ENCODE results near the gene TRAPPC2B.

TRAPPC2B gene

DNA sequence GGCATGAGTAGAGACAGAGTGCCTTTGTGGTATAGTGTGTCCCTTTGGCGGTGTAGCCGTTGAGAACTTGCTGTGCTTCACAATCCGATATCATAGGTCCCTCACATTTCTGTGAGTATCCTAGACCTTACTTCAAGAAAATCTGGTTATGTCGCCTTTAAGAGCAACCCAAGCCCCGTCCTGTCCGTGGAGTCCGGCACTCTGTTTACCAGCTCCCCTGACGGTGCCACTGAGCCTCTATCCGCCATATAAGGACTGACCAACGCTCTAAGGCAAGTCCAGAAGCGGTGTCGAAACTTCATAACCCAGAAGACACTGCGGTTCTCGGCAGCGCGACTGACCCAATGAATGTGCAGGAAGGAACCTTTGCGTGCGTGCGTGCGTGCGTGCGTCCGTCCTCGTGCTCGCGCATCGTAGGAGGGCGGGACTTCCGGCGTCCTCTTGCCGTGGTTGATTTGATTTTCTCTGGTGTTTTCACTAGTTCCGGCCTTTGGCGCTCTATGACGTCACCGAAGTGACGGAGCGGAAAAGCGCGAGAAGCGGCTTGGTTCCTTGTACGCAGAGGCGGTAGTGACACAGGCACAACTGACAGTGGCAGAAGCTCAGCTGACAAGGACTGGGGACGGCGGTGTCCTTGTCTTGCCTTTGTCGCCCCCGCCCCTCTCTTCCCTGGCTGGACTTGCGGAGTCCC lies at the start of gene TRAPPC2B, which contains the start of gene ZNF547:
Gene TRAPPC2B, plus strand, starts transcription at position 555 of the 691 bp plus-strand sequence. CDS start 1,283 bp downstream, outside the sequence.
Gene ZNF547, plus strand, starts transcription at position 555 of the 691 bp plus-strand sequence. CDS start 5,005 bp downstream, outside the sequence.
- DNase-seq (ENCODE audit: low read depth in 2 of 2) = peak; percentile 93 to 95

DNA sequence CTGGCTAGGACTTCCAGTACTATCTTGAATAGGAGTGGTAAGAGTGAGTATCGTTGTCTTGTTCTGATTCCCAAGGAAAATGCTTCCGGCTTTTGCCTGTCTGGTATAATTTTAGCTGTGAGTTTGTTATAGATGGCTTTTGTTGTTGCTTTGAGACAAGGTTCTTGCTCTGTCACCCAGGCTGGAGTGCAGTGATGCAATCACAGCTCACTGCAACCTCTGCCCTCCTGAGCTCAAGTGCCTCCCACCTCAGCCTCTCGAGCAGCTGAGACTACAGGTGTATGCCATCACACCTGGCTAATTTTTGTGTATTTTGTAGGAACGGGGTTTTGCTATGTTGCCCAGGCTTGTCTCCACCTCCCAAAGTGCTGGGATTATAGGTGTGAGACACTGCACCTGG lies 49.2 kb upstream of the TRAPPC2B start:
- no peak for DNase-seq (ENCODE audit: low read depth in 2 of 2)

DNA sequence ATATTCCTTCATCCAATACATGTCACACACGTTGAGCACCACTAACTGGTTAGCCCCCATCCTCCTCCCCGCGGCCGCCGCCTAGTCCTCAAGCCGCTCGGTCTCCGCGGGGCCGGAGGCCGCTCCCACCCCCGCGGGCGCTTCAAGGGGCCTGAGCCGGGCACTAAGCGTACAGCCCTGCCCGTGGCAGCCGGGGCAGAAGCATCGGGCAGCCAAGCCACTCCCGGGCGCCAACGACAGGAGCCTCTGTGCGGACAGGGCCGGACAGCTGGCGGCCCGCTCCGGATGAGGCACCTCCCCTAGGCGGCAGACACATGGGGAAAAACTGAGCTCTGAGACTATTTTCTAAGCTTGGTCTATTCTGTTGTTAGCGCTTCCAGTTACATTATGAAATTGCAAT lies 45.8 kb upstream of the TRAPPC2B start:
- no peak for DNase-seq (ENCODE audit: low read depth in 2 of 2)

DNA sequence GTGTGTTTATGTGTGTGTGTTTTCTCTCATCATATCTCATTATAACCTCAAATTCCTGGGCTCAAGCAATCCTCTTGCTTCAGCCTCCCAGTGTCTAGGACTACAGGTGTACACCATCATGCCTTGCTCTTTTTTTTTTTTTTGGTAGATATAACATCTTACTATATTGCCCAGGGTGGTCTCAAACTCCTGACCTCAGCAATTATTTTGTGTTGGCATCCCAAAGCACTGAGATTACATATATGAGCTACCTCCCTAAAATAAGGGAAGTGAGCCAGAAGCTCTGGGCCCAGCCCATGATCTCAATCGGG lies 43.5 kb upstream of the TRAPPC2B start:
- no peak for DNase-seq (ENCODE audit: low read depth in 2 of 2)

DNA sequence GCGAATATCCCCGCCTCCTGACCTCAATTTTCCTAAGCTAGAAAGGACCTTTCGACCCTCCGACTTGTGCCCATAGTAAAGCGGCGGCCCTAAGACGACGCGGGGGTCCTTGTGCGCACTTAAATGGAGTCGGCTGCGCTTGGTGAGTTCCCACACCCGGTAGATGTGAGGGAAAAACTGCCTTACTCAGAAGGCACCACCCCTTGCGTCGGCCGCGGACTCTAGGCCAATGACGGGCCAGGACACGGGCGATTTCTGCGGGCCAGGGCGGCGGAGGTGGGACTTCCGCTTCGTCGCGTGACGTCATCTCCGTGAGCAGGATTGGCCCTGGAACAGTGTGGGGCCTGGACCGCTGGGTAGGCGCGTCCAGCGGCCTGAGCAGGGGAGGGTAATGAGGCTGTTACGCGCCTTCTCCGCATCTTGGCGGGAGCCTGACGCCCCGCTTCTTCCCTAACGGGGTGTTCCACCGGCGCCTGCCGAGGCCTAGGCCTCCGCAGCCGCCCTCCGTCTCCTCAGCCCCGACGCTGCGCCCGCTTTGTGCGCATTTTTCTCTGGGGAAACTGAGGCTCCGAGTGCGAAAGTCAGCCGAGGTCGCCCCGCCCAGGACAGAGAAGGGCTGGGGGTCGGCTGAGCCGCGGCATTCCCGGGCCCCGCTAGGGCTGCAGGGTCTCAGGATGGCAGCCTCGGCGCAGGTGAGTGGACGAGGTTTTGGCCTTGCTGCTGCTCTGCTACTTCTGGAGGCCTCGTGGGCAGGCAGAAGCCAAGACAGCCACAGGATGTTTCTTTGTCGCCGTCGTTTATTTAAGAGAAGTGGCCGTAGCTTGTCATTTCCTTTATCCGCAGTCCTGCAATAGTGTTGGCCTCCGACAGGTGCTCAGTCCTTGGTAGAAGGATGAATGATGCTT lies 42.9 kb upstream of the TRAPPC2B start, which contains the start of gene ZNF543:
Gene ZNF543, plus strand, starts transcription at position 293 of the 905 bp plus-strand sequence. Its CDS starts 382 bp downstream, at position 675.
- peak; percentile 82 to 84 for DNase-seq (ENCODE audit: low read depth in 2 of 2)

DNA sequence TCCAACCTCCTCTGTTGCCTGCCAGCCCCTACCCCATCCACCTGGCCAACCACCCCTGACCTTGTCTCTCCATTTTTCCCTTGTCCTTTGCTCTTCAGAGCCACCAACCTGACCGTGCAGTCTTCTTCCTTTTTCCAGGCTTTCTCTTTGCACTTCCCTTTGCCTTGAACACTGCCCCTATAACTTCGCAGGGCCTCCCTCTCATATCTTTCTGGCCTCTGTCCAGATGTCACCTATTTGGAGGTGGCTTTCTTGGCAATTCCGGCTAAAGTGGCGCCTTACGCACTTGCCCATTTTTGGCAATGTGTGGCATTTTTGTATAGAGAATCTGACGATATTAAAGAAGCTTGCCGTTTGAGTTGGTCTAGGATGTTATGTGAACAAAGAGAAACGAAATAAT lies 42.2 kb upstream of the TRAPPC2B start:
- no peak for DNase-seq (ENCODE audit: low read depth in 2 of 2)

DNA sequence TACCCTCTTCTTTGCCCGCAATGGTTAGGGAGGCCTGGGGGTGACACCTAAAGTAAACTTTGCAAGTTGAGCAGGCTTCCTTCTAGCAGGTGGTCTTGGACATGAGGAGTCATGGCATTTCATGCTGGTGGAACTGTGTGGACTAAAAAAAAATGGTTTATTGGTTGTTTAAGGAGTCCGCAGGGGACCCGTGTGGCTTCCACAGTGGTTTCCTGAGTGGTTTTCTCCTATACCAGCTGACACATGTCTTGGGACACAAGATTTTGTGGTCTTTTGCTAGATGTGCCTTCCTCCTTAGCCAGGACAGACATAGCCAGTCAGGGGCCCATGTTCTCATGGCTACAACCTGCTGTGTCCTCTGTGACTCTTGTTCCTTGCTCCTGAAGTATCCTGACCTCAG lies 41.6 kb upstream of the TRAPPC2B start:
- DNase-seq (ENCODE audit: low read depth in 2 of 2) = no peak

DNA sequence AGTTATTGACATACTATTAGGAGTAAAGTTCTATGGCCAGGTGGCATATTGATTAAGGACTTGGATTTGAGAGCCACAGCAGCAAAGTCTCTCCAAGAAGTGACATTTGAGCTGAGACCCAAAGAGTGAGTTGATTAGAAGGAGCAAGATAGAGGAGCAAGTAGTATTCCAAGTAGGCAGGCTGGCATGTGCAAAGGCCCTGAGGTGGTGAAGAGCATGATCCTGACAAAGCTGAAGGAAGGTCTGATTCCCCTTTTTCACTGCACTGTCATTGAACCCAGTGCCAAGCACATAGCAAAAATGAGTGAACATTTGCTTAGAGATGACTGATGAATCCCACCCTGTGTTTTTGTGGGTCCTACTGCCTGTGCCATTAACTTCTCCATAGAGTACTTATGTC lies 38.4 kb upstream of the TRAPPC2B start:
- DNase-seq (ENCODE audit: low read depth in 2 of 2) = no peak

DNA sequence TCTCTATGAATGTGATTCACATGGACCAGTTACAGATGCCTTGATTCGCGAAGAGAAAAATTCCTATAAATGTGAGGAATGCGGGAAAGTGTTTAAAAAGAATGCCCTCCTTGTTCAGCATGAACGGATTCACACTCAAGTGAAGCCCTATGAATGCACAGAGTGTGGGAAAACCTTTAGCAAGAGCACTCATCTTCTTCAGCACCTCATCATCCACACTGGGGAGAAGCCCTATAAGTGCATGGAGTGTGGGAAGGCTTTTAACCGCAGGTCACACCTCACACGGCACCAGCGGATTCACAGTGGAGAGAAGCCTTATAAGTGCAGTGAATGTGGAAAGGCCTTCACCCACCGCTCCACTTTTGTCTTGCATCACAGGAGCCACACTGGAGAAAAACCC lies 35.4 kb upstream of the TRAPPC2B start:
- no peak for DNase-seq (ENCODE audit: low read depth in 2 of 2)

DNA sequence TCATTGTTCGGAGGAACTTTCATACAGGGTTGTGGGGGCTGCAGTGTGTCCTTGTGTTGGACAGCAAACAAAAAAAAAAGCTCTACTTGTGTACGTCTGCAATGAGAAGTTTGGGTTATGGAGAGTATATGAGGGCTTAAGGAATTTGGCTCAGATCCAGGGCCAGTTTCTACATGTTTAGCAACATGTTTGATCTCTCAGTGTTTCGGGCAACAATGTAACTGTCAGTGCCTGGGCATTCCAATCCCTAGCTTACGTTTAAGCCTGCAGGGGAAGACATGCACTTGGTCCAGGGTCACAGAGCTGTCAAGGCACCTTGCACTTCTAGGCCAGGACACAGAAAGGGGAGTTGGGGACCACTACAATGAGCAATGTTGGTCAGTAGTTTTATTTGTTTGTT lies 29.2 kb upstream of the TRAPPC2B start:
- no peak for DNase-seq (ENCODE audit: low read depth in 2 of 2)

DNA sequence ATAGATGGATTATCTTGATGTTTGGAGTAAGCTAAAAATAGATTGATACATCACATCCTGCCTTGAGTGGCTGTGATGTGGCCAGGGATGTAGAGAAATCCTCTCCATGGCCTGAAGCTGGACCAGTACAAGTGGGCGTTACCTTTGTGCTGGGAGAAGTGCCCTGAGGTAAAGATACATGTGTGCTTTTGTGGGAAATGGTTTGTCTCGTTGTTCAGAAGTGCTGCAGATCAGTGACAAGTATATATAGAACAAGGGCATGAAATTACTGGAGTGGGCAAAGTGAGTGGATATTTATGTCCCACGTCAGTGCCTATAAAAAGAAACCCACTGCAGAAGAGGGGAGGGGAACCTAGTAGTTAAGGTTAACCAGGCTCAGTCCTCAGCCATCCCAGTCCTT lies 24.5 kb upstream of the TRAPPC2B start:
- DNase-seq (ENCODE audit: low read depth in 2 of 2) = no peak

DNA sequence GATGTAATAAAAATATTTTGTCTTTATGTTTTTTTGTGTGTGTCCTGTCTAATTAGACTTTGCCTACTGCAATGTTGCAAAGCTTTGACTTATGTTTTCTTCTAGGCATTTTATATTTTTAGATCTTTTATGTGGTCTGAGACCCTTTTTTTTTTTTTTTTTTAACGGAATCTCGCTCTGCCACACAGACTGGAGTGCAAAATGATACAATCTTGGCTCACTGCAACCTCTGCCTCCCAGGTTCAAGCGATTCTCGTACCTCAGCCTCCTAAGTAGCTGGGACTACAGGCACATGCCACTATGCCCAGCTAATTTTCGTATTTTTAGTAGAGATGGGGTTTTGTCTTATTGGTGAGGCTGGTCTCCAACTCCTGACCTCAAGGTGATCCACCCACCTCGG lies 20.8 kb upstream of the TRAPPC2B start:
- no peak for DNase-seq (ENCODE audit: low read depth in 2 of 2)

DNA sequence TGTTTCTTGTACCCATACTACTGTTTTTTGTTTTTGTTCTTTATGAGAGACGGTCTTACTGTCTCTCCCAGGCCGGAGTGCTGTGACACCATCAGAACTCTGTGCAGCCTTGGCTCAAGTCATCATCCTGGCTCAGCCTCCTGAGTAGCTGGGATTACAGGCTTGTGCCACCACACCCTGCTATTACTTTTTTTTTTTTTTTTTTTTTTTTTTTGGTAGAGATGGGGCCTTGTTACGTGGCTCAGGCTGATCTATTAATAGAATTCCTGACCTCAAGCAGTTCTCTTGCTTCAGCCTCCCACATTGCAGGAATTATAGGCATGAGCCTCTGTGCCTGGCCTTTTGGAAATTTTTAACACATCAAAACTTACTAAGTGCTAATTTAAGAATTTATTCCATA lies 15.2 kb upstream of the TRAPPC2B start:
- no peak for DNase-seq (ENCODE audit: low read depth in 2 of 2)

DNA sequence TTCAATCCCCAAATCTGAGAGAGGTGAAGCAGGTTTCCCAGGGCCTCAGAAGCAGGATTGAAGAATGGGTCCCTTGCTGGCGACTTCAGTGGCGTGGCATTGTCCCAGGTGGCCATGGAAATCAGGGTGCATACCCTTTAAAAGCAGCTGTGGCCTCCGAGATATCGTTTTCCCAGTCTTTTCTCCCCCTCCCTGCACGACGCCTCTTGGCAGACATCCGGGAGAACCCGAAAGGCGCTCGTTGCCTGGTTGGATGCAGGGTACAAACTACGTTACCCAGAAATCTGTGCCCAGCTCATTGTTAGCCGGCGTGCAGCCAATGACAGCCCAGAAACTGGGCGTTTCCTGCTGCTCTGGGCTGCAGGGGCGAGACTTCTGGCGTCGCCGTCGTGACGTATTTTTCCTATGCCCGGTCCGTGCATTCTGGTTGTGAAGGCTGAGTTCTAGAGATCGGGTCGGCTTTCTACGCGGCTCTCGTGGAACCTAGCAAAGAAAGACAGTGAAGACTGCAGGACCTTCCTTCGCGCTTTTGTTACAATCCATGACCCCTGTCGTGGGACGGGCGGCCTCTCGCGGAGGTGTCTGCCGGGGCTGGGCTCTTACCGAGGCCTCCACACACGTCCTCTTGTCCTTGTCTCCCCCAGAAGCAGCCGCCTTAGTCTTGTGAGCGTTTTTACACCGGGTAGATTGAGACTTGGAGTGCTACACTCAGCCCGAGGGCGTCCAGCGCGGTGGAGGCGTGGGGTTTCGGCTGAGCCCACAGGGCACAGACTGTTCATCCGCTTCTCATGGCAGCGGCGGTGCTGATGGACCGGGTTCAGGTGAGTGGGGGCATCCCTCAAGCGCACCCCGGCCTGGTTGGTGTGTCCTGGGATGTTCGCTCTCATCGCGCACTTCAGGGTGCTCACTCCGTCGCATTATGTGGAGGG lies 12.2 kb upstream of the TRAPPC2B start, which contains the start of gene ZNF304:
Gene ZNF304, plus strand, starts transcription at position 395 of the 929 bp plus-strand sequence. Its CDS starts 394 bp downstream, at position 789.
- peak; percentile 61 to 69 for DNase-seq (ENCODE audit: low read depth in 2 of 2)

DNA sequence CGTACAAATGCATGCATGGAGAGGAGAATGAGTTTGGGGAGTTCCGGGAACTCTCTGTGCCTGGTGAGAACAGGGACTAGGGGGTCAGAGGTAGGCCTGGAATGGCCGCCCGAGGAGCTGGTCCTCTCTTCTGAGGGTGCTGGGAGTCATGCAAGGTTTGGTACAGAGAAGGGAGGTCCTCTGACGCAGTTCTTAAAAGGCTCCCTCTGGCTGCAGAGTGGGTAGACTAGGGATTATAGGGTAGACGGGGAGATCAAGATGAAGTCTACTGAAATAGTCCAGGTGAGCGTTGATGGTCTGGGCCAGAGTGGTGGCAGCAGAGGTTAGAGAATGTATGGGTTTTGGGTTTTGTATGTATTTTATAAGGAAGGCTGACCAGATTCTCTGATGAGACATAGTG lies 11.5 kb upstream of the TRAPPC2B start:
- no peak for DNase-seq (ENCODE audit: low read depth in 2 of 2)

DNA sequence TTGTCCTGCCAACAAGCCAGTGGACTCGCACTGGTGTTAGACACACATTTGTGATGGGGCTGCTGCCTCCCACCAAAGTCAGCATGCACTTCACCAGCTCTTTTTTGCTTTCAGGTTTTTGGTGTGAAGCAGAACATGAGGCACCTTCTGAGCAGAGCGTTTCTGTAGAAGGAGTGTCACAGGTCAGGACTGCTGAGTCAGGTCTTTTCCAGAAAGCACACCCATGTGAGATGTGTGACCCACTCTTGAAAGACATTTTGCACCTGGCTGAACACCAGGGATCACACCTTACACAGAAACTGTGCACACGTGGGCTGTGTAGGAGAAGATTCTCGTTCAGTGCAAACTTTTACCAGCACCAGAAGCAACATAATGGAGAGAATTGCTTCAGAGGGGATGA lies 7.4 kb upstream of the TRAPPC2B start:
- no peak for DNase-seq (ENCODE audit: low read depth in 2 of 2)

DNA sequence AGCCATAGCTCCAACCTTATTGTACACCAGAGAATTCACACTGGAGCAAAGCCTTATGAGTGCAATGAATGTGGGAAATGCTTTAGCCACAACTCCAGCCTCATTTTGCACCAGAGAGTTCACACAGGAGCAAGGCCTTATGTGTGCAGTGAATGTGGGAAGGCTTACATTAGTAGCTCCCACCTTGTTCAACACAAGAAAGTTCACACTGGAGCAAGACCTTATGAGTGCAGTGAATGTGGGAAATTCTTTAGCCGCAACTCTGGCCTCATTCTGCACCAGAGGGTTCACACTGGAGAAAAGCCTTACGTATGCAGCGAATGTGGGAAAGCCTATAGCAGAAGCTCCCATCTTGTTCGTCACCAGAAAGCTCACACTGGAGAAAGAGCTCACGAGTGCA lies 5.9 kb upstream of the TRAPPC2B start:
- no peak for DNase-seq (ENCODE audit: low read depth in 2 of 2)

DNA sequence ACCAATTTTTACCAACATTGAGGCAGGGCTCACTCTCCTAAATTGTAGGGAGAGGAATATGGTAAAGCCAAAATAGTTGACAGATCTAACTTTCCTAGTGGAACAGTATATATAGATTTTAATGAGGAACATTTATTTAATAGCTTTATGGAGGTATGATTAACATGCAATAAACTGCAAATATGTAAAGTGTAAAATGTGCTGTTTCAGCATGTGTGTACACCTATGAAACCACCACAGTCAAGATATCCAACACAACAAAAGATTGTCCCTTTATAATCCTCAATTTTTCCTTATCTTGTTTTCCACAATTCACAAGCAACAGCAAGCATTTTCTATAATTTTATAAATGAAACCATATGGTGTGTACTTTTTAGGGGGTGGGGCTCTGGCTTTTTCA lies 4.1 kb upstream of the TRAPPC2B start:
- no peak for DNase-seq (ENCODE audit: low read depth in 2 of 2)

DNA sequence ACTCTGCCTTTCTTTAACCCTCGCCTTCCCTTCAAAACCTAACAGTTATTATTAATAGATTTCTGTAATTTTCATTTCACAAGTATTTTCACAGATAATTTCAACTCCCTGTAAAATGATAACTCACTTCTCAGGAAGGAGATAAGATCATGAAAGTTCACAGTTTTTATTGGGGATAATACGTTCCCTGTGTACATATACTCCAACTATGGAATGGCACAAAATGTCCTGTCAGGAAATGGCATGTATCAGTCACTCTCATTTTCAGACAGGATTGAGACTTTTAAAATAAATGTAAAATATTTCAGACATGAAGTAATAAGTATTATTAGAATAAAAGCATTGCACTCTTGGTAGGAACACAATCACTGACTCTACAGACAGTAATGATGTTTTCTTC lies 932 bp upstream of the TRAPPC2B start:
- DNase-seq (ENCODE audit: low read depth in 2 of 2) = no peak

DNA sequence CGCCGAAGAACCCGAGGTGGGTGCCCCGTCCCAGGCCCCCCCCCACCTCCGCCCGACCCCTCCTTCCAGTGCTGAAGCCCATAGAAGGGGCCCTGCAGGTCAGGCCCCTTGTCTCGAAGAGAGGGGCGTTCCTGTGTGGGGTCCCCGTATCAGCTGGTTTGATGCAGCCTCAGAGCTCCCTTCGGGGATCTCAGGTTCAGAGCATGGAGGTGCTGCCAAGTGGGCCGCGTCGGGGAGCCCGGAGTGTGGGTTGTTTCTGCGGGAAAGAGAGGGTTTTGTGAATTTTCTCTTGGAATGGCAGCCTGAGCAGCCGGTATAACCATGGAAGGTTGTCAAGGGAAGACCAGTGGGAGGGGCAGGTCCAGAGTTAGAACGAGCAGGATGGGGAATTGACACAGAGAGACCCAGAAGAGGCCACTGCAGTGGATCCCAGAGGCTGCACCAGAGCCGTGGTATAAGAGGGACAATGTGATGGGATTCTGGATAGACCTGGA lies 384 bp downstream of the TRAPPC2B start:
- no peak for DNase-seq (ENCODE audit: low read depth in 2 of 2)

DNA sequence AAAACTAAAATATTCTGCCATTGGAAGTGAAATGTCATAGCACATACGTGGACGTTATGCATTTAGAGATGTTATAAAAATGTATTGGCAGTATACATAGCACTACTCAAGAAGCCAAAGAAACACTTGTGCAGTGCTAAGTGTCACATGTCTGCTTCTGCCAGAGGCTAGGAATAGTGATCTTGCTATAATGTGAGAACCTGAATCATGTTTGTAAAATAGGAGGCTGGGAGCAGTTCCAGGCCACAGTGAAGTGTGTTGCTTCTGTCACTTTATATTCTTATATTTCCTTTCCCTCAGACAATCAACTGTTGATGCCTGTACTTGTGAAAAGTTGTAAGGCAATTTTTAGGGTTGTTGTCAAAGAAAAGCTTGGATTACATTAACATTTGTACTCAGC lies 3.4 kb downstream of the TRAPPC2B start:
- no peak for DNase-seq (ENCODE audit: low read depth in 2 of 2)

DNA sequence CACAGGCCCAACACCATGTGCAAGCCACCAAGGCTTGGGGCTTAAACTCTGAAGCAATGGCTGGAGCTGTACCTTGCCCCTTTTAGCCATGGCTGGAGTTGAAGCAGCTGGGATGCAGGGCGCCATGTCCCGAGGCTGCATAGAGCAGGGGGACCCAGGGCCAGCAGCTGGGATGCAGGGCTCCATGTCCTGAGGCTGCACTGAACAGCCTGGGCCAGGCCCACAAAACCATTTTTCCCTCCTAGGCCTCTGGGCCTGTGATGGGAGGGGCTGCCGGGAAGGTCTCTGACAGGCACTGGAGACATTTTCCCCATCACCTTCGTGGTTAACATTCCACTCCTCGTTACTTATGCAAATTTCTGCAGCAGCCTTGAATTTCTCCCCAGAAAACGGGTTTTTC lies 10.8 kb downstream of the TRAPPC2B start:
- no peak for DNase-seq (ENCODE audit: low read depth in 2 of 2)
